Gastroesophageal sphincter (tissue), 3 donors: ENCODE results near the gene IFNA14.

Source experiments
- CTCF ChIP-seq, 4 experiments: fragments of 200-600 bp in 2 of 4; fragments of 450-650 bp in 2 of 4; sonication (generic) in 1 of 4; IDR thresholded peaks; one replicate each; pipeline ENCODE4 v1.5.1; 2017 to 2019; ENCODE audit warnings: antibody characterized with exemption in 4 of 4, mild to moderate bottlenecking in 2 of 4, moderate library complexity in 2 of 4
- POLR2A ChIP-seq, 2 donors: fragments of 450-650 bp; IDR thresholded peaks; one replicate each; pipeline ENCODE4 v1.6.1; 2017; ENCODE audit warnings: antibody characterized with exemption in 2 of 2, mild to moderate bottlenecking in 2 of 2, moderate library complexity in 1 of 2
- POLR2AphosphoS5 ChIP-seq: sonication (generic); formaldehyde crosslinking; IDR thresholded peaks from one replicate; pipeline ENCODE4 v1.6.1; 2017; ENCODE audit warnings: antibody characterized with exemption

GRCh38 chr9:21281275-21281674 is 41.5 kb upstream of the IFNA14 start:
- TF ChIP-seq POLR2A (IDR thresholded peaks at IDR 0.05) (no peak), CTCF (IDR thresholded peaks at IDR 0.05) (no peak), POLR2AphosphoS5 (no peak)
